HG02943 (cell line): ENCODE measurements around the gene ADORA1.

Experiments used
- ATAC-seq: cut with Tn5 transposase; IDR thresholded peaks from one replicate; pipeline ENCODE4 v1.9.1; 2021; ENCODE audit warnings: mild to moderate bottlenecking, low read depth, moderate library complexity; ENCODE audit not compliant: unreplicated experiment

The ADORA1 gene

DNA sequence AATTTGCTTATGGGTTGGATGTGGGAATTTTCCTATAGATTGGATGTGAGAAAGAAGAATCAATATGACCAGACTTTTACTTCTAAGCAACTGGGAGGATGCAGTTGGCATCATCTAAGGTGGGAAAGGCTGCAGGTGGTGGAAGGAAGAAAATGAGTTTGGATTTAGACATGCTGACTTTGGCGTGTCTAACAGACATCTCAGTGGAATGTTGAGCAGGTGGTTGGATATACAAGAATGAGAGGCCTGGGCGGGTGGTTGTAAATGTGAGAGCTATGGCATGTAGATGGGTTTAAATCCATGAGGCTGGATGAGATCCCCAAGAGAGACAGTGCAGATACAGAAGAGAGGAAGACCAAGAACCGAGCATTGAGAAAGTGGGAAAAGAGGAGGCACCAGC lies 10.5 kb downstream of the ADORA1 start:
- ATAC-seq: no peak

GRCh38 chr1:203139976-203140475 lies 12.5 kb downstream of the ADORA1 start:
- ATAC-seq: no peak

- ATAC-seq: no peak
Observed at GRCh38 chr1:203140743-203141520, 13.4 kb downstream of the ADORA1 start.

- ATAC-seq: no peak
Observed at GRCh38 chr1:203142124-203142523, 14.6 kb downstream of the ADORA1 start.

DNA sequence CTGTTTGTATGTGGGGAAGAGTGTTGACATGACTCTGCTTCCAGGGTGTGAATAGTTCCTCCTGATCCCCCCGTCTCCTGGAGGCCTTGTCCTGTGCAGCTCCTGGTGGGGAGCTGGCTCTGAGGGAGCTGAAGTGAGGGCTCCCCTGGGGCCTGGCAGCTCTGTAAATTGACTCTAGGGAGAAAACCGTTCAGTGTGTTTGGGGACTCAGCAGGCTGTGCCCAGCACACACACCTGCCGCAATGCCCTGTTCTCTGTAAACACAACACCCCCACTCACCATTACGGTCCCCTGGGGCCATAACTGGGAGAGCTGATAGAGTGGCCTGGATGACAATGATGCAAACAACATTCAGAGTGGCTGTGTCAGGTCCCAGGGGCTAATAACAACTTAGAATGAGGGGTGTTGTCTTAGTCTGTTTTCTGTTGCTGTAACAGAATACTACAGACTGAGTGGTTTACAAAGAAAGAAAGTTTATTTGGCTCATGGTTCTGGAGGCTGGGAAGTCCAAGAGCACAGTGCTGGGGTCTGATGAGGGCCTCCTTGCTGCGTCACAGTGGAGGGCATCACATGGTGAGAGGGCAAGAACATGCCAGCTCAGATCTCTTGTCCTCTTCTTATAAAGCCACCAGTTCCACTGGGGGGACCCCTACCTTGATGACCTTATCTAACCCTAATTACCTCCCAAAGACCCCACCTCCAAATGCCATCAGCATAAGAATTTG lies 15.3 kb downstream of the ADORA1 start:
- ATAC-seq: no peak

DNA sequence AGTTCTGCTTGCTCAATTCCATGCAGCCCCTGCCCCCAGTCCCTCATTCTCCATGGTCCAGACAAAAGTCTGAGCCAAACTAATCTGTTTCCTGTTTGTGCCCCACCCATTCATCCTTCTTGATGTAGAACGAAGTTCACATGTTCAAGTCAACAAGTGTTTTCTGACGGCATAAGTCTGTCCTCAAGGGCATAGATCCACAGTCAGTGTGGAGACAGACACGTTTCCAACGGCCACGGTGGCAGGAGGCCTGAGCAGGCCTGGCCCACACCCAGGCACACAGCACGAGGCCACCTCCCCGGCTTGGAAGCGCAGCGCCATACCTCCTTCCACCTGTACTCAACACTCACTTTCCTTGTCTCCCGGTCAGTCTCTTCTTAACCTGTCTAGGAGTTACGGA lies 16.1 kb downstream of the ADORA1 start:
- no peak for ATAC-seq

GRCh38 chr1:203144661-203145060 lies 17.1 kb downstream of the ADORA1 start:
- ATAC-seq: no peak

- ATAC-seq: no peak
Observed at GRCh38 chr1:203145321-203146041, 18.0 kb downstream of the ADORA1 start.

DNA sequence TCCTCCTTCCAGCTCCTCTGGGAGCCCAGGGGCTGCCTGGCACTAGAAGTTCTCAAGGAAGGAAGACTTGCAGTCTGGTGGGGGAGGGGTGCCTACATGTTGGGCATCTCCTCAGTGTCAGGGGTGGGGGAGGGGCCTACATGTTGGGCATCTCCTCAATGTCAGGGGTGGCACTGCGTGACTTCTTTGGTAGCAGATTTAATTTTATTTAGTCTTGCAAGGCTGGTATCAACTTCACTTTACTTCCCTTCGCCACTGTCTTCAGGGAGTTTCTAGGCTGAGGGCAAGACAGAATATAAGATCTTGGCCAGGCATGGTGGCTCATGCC lies 18.5 kb downstream of the ADORA1 start:
- ATAC-seq: no peak

GRCh38 chr1:203146537-203146936 lies 19.0 kb downstream of the ADORA1 start:
- no peak for ATAC-seq

DNA sequence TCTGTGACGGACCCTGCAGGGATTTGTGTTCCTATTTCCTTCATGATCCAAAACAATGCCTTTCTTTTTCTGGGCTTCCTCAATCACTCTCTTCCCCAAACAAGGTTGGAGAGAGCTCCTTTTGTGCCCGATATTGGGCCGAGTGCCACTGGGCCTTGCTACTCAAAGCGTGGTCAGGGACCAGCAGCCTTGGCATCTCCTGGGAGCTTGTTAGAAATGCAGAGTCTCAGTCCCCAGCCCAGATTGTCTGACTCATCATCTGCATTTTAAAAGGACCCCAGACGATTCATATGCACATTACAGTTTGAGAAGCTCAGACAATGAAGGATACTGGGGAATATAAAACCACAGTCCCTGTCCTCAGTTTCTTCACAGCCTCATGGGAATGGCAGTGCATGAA lies 19.9 kb downstream of the ADORA1 start:
- no peak for ATAC-seq

DNA sequence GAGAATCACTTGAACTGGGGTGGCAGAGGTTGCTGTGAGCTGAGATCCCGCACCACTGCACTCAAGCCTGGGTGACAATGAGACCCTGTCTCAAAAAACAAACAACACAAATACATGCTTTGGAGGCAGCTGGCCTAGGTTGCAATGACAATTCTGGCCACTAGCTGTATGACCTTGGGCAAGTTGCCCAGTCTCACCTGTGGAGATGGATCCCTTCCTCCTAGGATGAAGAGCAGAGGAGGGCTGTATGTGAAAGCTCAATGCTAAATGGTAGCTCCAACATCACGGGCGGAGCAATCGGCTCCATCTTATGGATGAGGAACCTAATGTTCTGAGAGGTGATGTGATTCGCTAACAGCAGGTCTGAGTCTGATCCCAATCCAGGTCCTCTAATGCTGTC lies 20.6 kb downstream of the ADORA1 start:
- no peak for ATAC-seq

GRCh38 chr1:203148579-203148978 lies 21.1 kb downstream of the ADORA1 start:
- no peak for ATAC-seq

DNA sequence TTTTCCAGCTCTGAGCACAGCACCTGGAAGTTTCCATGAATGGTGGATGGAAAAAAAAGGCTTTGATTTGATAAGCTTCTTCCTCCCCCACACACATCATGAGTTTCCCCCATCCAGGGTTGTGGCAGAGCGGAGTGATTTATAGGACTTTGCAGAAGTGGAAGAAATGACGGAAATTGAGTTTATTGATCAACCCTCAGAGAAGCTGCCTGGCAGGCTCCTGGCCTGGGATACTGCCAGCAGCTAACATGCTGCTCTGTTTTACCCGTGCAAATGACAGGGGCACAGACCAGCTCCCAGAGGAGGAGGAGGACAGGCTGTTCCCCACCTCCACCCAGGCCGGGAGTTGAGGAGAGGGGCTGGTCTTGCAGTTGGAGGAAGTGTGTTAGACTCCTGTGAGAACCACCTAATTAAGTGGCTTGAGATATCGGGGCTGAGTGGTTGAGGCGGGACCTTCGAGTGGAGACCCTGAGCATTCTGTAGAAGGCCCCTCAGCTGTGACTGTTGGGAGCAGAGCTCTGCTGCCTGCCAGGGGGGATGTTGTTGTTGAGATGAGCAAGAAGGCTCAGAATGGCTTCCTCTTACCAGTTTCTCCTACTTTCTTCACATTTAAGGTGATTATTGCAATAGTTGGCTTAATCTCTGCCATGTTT lies 21.8 kb downstream of the ADORA1 start:
- ATAC-seq: no peak

DNA sequence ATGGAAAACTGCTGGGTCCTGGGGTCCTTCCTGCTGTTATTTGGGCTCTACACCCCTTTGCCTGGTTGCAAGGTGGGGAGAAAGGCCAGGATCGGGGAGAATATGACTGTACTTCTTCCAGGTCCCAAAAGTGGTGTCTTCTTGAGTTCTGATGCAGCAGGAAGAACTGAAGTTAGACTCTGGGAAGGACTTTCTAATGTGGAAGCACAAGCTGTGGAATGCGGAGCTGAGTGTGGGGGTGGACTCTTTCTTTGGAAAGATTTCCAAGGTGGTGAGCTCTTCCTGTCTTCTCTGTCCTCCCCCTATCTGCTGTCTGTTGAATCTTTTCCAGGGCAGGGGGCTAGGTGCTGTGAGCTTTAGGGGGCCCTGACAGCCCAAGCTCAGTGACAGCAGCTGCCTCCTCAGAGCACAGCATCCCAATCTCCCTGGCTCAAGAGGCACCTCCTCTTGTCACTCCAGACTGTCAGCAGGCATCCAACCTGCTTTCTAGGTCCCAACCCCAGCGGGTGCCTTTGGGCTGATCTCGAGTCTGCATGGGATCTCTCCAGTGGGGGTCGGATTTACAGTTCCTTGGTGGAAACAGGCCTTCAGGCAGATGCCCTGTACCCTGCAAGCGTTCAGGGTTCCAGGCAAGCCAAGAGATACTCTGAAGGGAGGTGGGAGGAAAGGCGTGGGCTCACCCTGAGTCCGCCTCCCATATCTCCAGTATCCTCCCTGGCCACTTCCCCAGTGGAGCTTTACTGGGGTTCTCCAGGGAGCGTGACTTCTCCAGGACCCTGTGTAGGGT lies 23.2 kb downstream of the ADORA1 start:
- no peak for ATAC-seq

DNA sequence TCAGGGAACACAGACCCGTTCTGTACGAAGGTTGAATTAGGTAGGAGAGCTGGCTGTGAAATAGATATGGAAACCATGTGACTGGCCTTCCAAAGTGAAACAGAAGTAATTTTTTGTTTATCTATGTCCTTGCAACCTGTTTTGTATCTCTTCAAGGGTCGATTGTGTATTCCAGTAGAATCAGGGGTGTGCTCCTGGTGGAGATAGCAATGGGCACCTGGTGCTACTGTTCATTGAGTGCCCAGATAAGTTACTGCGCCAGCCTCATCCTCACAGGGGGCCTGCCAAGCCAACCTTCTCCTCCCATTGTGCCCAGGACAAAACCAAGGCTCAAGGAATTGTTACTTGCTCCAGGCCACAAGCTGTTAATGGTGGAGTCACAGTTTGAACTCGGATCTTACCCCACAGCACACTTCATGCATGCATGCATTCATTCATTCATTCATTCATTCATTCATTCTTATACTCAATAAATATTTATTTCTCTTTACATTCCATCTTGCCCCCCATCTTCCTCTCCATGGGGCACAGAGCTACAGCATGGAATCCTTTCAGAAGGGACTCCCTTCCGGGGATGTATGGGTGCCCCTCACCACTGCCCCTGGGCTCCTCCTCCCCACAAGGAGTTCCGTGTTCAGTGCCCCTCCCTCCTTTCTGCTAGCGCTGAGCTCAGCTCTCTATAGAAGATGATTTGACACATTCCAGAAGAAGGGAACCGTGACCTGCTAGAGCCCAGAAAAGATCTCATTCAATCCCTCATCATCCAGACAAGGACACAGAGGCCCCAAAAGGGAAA lies 24.0 kb downstream of the ADORA1 start:
- no peak for ATAC-seq

DNA sequence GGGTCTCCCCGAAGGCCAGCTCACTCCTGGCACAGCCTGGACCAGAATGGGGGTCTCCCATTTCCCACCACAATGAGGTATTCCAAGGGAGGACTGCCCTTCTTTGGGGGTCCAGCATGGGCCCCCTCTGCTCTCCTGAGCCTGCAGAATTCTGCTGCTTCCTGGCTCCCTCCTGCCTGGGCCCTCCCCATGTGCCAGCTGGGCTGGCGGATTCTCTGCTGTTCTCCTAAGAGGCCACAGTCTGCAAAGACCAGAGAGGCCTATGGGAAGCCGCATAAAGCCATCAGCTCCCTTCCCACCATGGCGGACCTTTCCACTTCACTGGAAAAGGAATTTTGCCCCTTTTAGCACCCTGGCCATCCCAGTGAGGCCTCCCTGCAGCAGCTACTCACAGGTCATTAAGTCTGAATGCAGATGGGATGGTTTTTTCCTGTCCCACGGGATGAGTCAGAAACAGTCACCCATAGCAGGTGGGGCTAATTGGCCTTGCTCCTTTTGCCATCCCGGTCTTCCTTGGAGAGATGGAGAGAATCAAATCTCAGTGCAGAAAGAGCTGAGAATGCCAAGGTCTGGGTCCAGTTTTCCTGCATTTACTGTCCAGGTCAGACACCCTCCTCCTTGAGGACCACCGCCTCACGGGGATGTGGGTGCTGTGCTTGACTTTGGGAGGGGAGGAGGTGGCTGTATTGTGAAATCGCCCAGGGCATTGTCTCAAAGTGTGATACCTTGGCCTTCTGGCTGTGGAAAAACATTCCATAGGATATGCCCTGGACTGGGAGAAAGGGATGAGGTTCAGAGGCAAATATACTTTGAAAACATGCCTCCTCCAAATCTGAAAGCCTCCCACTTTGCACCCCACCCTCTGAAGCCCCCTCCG lies 24.9 kb downstream of the ADORA1 start:
- ATAC-seq: no peak
